ENCODE results near the gene CFL1.

- TF ChIP-seq POLR2AphosphoS5 (IDR thresholded peaks at IDR 0.05; ENCODE audit: insufficient read depth in 1 of 2, low read depth in 1 of 2) (no peak), CTCF (IDR thresholded peaks at IDR 0.05) (no peak)
Observed at GRCh38 chr11:65861533-65862183, 3.7 kb upstream of the CFL1 start.

Measured in vagina (tissue), 2 donors.